Neural cell (in vitro differentiated cells): Measurements from ENCODE around the gene ASCC3. TPM values are rescaled to one million over a fixed set of nuclear protein-coding genes. Genes with fewer than 3 reads are reported as not detected.
A peak's percentile ranks its signal among the peaks of the same experiment; 100 is the strongest.

Experiments used
- H2AFZ ChIP-seq: fragments of 200-600, 300-800 bp; sonication (generic), shearing (Covaris generic); 2 replicates; pipeline ENCODE4 v1.6.0; 2014; ENCODE audit warnings: low read depth, mild to moderate bottlenecking, antibody characterized with exemption, low read length, moderate library complexity
- H3F3A ChIP-seq: fragments of 200-600 bp; shearing (Covaris generic); 2 replicates; pipeline ENCODE4 v1.6.1; 2016; ENCODE audit warnings: mild to moderate bottlenecking, moderate library complexity, mixed read lengths, antibody characterized with exemption, low read length; ENCODE audit not compliant: insufficient read depth, poor library complexity, severe bottlenecking
- H3K27ac ChIP-seq: fragments of 200-600, 300-800 bp; sonication (generic), shearing (Covaris generic); 2 replicates; pipeline ENCODE4 v1.5.1; 2014; ENCODE audit warnings: mild to moderate bottlenecking, low read length, moderate library complexity
- H3K27me3 ChIP-seq: fragments of 300-800, 200-600 bp; sonication (generic), shearing (Covaris generic); 2 replicates; pipeline ENCODE4 v1.6.0; 2014; ENCODE audit warnings: mild to moderate bottlenecking, low read depth, low read length, moderate library complexity; ENCODE audit not compliant: insufficient read depth
- H3K36me3 ChIP-seq: fragments of 300-800, 200-600 bp; sonication (generic), shearing (Covaris generic); 2 replicates; pipeline ENCODE4 v1.5.1; 2014; ENCODE audit warnings: mild to moderate bottlenecking, antibody characterized with exemption, low read length, moderate library complexity; ENCODE audit not compliant: insufficient read depth
- H3K4me2 ChIP-seq: fragments of 300-800, 200-600 bp; sonication (generic), shearing (Covaris generic); 2 replicates; pipeline ENCODE4 v1.6.0; 2014; ENCODE audit warnings: mild to moderate bottlenecking, low read length
- H3K4me3 ChIP-seq: fragments of 300-800, 200-600 bp; sonication (generic), shearing (Covaris generic); 2 replicates; pipeline ENCODE4 v1.5.1; 2014; ENCODE audit warnings: mild to moderate bottlenecking, low read length, moderate library complexity
- H3K79me2 ChIP-seq: fragments of 200-600 bp; shearing (Covaris generic); replicated peaks from 2 replicates; pipeline ENCODE4 v1.6.0; 2014; ENCODE audit warnings: mild to moderate bottlenecking, low read length, moderate library complexity; ENCODE audit not compliant: insufficient read depth
- H3K9ac ChIP-seq: fragments of 300-800, 200-600 bp; sonication (generic), shearing (Covaris generic); 2 replicates; pipeline ENCODE4 v1.6.1; 2016; ENCODE audit warnings: mild to moderate bottlenecking, low read length, mixed read lengths
- H3K9me2 ChIP-seq: fragments of 200-600 bp; shearing (Covaris generic); 2 replicates; pipeline ENCODE4 v1.6.1; 2016; ENCODE audit warnings: mild to moderate bottlenecking, low read length, mixed read lengths; ENCODE audit not compliant: insufficient read depth
- H3K9me3 ChIP-seq: fragments of 200-600, 300-800 bp; sonication (generic), shearing (Covaris generic); 2 replicates; pipeline ENCODE4 v1.6.1; 2016; ENCODE audit warnings: mild to moderate bottlenecking, mixed run types, low read length, moderate library complexity, mixed read lengths
- H4K20me1 ChIP-seq: fragments of 200-600 bp; shearing (Covaris generic); 2 replicates; pipeline ENCODE4 v1.6.1; 2016; ENCODE audit warnings: mild to moderate bottlenecking, mixed run types; ENCODE audit not compliant: insufficient read depth
- EP300 ChIP-seq: fragments of 450-650 bp; conservative IDR thresholded peaks from 2 replicates; pipeline ENCODE4 v1.6.1; 2014; ENCODE audit warnings: antibody characterized with exemption, mild to moderate bottlenecking, moderate library complexity; ENCODE audit not compliant: poor library complexity, severe bottlenecking
- EZH2 ChIP-seq: fragments of 200-600, 300-800 bp; shearing (Covaris generic), sonication (generic); IDR thresholded peaks from 2 replicates; pipeline ENCODE4 v1.6.1; 2014; ENCODE audit warnings: antibody characterized with exemption, low read length, borderline replicate concordance, mild to moderate bottlenecking; ENCODE audit not compliant: insufficient read depth, poor library complexity, severe bottlenecking
- MXI1 ChIP-seq: fragments of 450-650 bp; conservative IDR thresholded peaks from 2 replicates; pipeline ENCODE4 v1.6.1; 2014; ENCODE audit warnings: antibody characterized with exemption, mild to moderate bottlenecking; ENCODE audit not compliant: poor library complexity, severe bottlenecking
- POLR2AphosphoS5 ChIP-seq: IDR thresholded peaks from 2 replicates; pipeline ENCODE4 v1.6.1; 2012
- RAD21 ChIP-seq: fragments of 450-650 bp; conservative IDR thresholded peaks from 2 replicates; pipeline ENCODE4 v1.6.1; 2014; ENCODE audit warnings: antibody characterized with exemption, mild to moderate bottlenecking, moderate library complexity
- SMC3 ChIP-seq: fragments of 450-650 bp; conservative IDR thresholded peaks from 2 replicates; pipeline ENCODE4 v1.6.1; 2014; ENCODE audit warnings: antibody characterized with exemption, mild to moderate bottlenecking, moderate library complexity; ENCODE audit not compliant: poor library complexity
- TAF1 ChIP-seq: IDR thresholded peaks from 2 replicates; pipeline ENCODE4 v1.6.1; 2012; ENCODE audit warnings: low read depth
- polyA plus RNA-seq: library from polyadenylated mRNA; depleted of rRNA; stranded (reverse); fragments of >200 nt; gene quantifications from 2 replicates; pipeline ENCODE4 v1.2.3, GENCODE V29; 2014
- TF ChIP-seq, protein P1 (sequence below): IDR thresholded peaks from 2 replicates; pipeline ENCODE4 v1.6.1; 2012; ENCODE audit warnings: borderline replicate concordance
- TF ChIP-seq, protein P2 (sequence below): fragments of 450-650 bp; IDR thresholded peaks from 2 replicates; pipeline ENCODE4 v1.5.1; 2014; ENCODE audit warnings: antibody characterized with exemption, mild to moderate bottlenecking, moderate library complexity; ENCODE audit not compliant: poor library complexity, severe bottlenecking

ASCC3 gene
- polyA plus RNA-seq, 1 donor from 2014 or later: 14.9 TPM

DNA sequence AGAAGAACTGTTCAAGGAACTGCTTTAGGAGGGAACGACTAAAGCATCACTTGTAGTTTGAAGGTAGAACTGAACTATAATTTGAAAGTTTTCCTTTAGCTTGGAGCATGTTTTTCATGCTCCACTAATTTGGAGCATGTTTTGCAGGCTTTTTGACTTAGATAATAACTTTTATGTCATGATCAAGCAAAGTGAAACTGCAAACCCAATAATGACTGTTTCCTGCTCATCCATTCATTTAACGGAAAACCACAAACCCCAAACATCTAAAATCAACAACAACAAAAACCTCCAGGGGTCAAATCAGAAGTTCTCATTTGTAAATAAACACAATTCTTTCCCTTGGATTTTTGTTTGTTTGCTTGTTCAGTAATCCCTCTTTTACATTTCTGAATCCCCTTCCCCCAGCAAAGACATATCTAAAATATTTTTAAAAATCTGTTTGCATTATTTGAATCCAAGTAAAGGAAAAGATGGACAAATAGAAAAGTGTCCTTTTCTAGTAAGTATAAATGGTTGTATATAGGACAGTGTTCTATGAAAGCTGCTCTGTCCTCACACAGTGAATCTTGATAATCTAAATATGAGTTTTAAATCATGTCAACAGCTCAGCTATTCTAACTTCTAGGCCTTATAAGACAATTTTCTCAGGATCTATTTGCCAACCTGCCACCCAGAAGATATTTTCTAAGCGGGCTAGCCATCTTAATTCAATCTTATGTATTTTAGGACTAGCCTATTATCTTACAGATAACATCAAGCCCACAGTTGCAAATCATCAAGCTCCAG is 419.0 kb downstream of the ASCC3 start:
- H3K79me2 ChIP-seq: no peaks in the 10 kb centered on the region
- no peak overlapping the region for H2AFZ ChIP-seq
- no peak overlapping the region for H3K4me3 ChIP-seq
- H3K36me3 ChIP-seq: no peaks in the 10 kb centered on the region
- H3K27ac ChIP-seq: no peak overlapping the region
- H4K20me1 ChIP-seq: no peaks in the 10 kb centered on the region
- no peaks in the 10 kb centered on the region for H3F3A ChIP-seq
- no peak overlapping the region for H3K4me2 ChIP-seq
- TF ChIP-seq EP300 (no peak), SMC3 (no peak), TAF1 (no peak), EZH2 (no peak), RAD21 (no peak), MXI1 (no peak), POLR2AphosphoS5 (no peak)
- TF ChIP-seq, protein P1, sequence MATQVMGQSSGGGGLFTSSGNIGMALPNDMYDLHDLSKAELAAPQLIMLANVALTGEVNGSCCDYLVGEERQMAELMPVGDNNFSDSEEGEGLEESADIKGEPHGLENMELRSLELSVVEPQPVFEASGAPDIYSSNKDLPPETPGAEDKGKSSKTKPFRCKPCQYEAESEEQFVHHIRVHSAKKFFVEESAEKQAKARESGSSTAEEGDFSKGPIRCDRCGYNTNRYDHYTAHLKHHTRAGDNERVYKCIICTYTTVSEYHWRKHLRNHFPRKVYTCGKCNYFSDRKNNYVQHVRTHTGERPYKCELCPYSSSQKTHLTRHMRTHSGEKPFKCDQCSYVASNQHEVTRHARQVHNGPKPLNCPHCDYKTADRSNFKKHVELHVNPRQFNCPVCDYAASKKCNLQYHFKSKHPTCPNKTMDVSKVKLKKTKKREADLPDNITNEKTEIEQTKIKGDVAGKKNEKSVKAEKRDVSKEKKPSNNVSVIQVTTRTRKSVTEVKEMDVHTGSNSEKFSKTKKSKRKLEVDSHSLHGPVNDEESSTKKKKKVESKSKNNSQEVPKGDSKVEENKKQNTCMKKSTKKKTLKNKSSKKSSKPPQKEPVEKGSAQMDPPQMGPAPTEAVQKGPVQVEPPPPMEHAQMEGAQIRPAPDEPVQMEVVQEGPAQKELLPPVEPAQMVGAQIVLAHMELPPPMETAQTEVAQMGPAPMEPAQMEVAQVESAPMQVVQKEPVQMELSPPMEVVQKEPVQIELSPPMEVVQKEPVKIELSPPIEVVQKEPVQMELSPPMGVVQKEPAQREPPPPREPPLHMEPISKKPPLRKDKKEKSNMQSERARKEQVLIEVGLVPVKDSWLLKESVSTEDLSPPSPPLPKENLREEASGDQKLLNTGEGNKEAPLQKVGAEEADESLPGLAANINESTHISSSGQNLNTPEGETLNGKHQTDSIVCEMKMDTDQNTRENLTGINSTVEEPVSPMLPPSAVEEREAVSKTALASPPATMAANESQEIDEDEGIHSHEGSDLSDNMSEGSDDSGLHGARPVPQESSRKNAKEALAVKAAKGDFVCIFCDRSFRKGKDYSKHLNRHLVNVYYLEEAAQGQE: no peak
- TF ChIP-seq, protein P2, sequence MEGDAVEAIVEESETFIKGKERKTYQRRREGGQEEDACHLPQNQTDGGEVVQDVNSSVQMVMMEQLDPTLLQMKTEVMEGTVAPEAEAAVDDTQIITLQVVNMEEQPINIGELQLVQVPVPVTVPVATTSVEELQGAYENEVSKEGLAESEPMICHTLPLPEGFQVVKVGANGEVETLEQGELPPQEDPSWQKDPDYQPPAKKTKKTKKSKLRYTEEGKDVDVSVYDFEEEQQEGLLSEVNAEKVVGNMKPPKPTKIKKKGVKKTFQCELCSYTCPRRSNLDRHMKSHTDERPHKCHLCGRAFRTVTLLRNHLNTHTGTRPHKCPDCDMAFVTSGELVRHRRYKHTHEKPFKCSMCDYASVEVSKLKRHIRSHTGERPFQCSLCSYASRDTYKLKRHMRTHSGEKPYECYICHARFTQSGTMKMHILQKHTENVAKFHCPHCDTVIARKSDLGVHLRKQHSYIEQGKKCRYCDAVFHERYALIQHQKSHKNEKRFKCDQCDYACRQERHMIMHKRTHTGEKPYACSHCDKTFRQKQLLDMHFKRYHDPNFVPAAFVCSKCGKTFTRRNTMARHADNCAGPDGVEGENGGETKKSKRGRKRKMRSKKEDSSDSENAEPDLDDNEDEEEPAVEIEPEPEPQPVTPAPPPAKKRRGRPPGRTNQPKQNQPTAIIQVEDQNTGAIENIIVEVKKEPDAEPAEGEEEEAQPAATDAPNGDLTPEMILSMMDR: no peak
- no peaks in the 10 kb centered on the region for H3K9me2 ChIP-seq
- H3K9me3 ChIP-seq: no peaks in the 10 kb centered on the region
- peaks cover 100% of the 10 kb centered on the region for H3K27me3 ChIP-seq
- H3K9ac ChIP-seq: no peak overlapping the region

DNA sequence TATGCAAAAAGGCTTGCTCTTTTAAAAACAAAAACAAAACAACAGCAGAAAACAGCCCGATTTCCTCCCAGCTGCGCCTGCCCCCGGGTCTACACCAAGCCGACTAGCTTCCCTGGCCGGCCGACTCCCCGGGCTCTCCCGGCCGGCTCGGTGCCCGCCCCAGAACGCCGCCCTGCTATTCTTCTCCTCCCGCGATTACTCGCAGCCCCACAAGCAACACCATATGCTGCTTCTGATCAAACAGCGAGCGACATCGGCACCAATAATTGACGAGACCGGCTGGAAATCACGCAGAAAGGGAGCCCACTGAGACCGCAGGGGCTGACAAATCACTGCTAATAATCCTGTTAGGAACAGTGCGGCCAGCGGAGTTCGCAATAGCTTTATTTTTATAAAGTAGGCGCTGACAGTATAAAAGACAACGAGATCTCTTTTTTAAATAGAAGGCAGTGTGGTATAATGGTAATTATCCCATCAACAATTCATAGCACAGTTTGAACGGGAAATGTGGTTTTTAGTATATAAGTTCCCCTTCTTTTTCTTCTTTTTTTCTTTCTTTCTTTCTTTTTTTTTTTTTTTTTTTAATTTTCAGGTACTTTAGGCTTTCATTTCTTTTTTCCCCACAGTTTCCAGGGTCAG is 419.7 kb downstream of the ASCC3 start:
- Histone ChIP-seq H3K9me3 (no peaks in the 10 kb centered on the region), H3K4me3 (no peak overlapping the region), H3K79me2 (no peaks in the 10 kb centered on the region), H3K4me2 (no peak overlapping the region), H3K27ac (no peak overlapping the region), H3K27me3 (peaks cover 100% of the 10 kb centered on the region), H2AFZ (no peak overlapping the region), H3K9me2 (no peaks in the 10 kb centered on the region), H3F3A (no peaks in the 10 kb centered on the region), H3K9ac (no peak overlapping the region), H3K36me3 (no peaks in the 10 kb centered on the region), H4K20me1 (no peaks in the 10 kb centered on the region)
- TF ChIP-seq SMC3 (no peak), EZH2 (peak; percentile 75)
